K562 (cell line): ENCODE data around the gene OPCML. TPM values are rescaled to one million over a fixed set of nuclear protein-coding genes. Genes with fewer than 3 reads are reported as not detected.

Source experiments
- CTCFL ChIP-seq: IDR thresholded peaks from 2 replicates; pipeline ENCODE4 v1.6.1; 2011; ENCODE audit warnings: borderline replicate concordance, low read depth, mild to moderate bottlenecking, moderate library complexity, low read length; ENCODE audit not compliant: insufficient read depth, poor library complexity, severe bottlenecking
- ETS1 ChIP-seq: conservative IDR thresholded peaks from 2 replicates; pipeline ENCODE4 v1.6.1; 2011; ENCODE audit warnings: low read depth, mild to moderate bottlenecking, low read length; ENCODE audit not compliant: control insufficient read depth
- HBP1 ChIP-seq: fragments of 450-650 bp; formaldehyde crosslinking; IDR thresholded peaks from 2 replicates; pipeline ENCODE4 v1.4.0; 2022; ENCODE audit warnings: missing genetic modification characterization
- NFXL1 ChIP-seq: fragments of 450-650 bp; formaldehyde crosslinking; IDR thresholded peaks from 2 replicates; pipeline ENCODE4 v1.4.0; 2021; ENCODE audit warnings: mild to moderate bottlenecking
- POLR3G ChIP-seq: IDR thresholded peaks from 2 replicates; pipeline ENCODE4 v1.6.1; 2011; ENCODE audit not compliant: insufficient read length, insufficient replicate concordance; ENCODE audit errors: extremely low read depth
- SIX5 ChIP-seq, 2 experiments: IDR thresholded peaks; 2 replicates each; pipeline ENCODE4 v1.6.1; 2011; ENCODE audit warnings: low read length in 2 of 2, borderline replicate concordance in 1 of 2, low read depth in 1 of 2, mild to moderate bottlenecking in 1 of 2, moderate library complexity in 1 of 2; ENCODE audit not compliant: insufficient read depth in 1 of 2
- polyA plus RNA-seq, 8 experiments: library from polyadenylated mRNA; depleted of rRNA in 4 of 8; stranded (reverse) in 5 of 8; unstranded in 3 of 8; fragments of >200 nt; fragmentation: Nextera tagmentation in 2 of 8; fragmentation: Illumina TruSeq in 1 of 8; extraction: Ambion mirVana in 2 of 8; extraction: Trizol in 1 of 8; gene quantifications; 2 replicates each; pipeline versions ENCODE4 v1.2.1 to v1.2.3, GENCODE V29; 2011 to 2014; ENCODE audit warnings: inconsistent platforms in 1 of 8, missing spikeins in 1 of 8
- total RNA-seq, 7 experiments: library from RNA; depleted of rRNA in 6 of 7; stranded (reverse); fragments of >200 nt in 6 of 7; fragmentation: Illumina TruSeq in 2 of 7; extraction: Trizol in 2 of 7; gene quantifications; 2 replicates each; pipeline versions ENCODE4 v1.2.1 to v1.2.3, GENCODE V29; 2011 to 2021; ENCODE audit warnings: low replicate concordance in 1 of 7

The OPCML gene
- total and polyA plus RNA-seq, 9 of the 15 experiments (the other 6 are each of a cell fraction or from before 2014, with no cell fraction given): not detected

- TF ChIP-seq ETS1: no peak
- TF ChIP-seq CTCFL: no peak
- no peak for TF ChIP-seq HBP1 (CRISPR knock-in tag)
- no peak for TF ChIP-seq NFXL1 (CRISPR knock-in tag)
- no peak for TF ChIP-seq SIX5 (IDR thresholded peaks at IDR 0.05; ENCODE audit: borderline replicate concordance in 1 of 2, insufficient read depth in 1 of 2, low read depth in 1 of 2, low read length in 2 of 2)
- no peak for TF ChIP-seq POLR3G
Observed at GRCh38 chr11:132669949-132670348, 862.4 kb downstream of the OPCML start (continued).
